GM23338 (cell line): ENCODE results near the gene BTN3A1.
"Not testable (repeated sequence)": the region's sequence is repeated elsewhere in the genome, so short reads cannot be mapped to it uniquely, and the experiment has no call there.

Experiments used
- CTCF ChIP-seq, 2 experiments: fragments of 200-600 bp in 1 of 2; sonication (generic) in 1 of 2; conservative IDR thresholded peaks; 2 replicates each; pipeline versions ENCODE4 v1.5.1 to v1.6.1; 2016 to 2017; ENCODE audit warnings: antibody characterized with exemption in 2 of 2, low read depth in 2 of 2, mild to moderate bottlenecking in 2 of 2, moderate library complexity in 1 of 2
- EZH2 ChIP-seq: fragments of 200-600 bp; sonication (generic); IDR thresholded peaks from one replicate; pipeline ENCODE4 v1.8.0; 2017; ENCODE audit warnings: antibody characterized with exemption, mild to moderate bottlenecking, low read depth; ENCODE audit not compliant: unreplicated experiment
- EZH2phosphoT487 ChIP-seq: fragments of 200-600 bp; sonication (generic); IDR thresholded peaks from one replicate; pipeline ENCODE4 v1.8.1; 2018; ENCODE audit warnings: antibody characterized with exemption; ENCODE audit not compliant: unreplicated experiment
- JUNB ChIP-seq: IDR thresholded peaks from one replicate; pipeline ENCODE4 v1.6.1; 2016; ENCODE audit warnings: antibody characterized with exemption; ENCODE audit not compliant: unreplicated experiment
- NANOG ChIP-seq: IDR thresholded peaks from 2 replicates; pipeline ENCODE4 v1.6.1; 2016; ENCODE audit warnings: antibody characterized with exemption, borderline replicate concordance
- POLR2AphosphoS5 ChIP-seq: IDR thresholded peaks from 2 replicates; pipeline ENCODE4 v1.6.1; 2016; ENCODE audit warnings: antibody characterized with exemption, low read depth
- REST ChIP-seq: IDR thresholded peaks from one replicate; pipeline ENCODE4 v1.6.1; 2018; ENCODE audit warnings: antibody characterized with exemption; ENCODE audit not compliant: unreplicated experiment

GRCh38 chr6:26357543-26357942 is 44.5 kb upstream of the BTN3A1 start:
- not testable (repeated sequence) for TF ChIP-seq CTCF (conservative IDR thresholded peaks at IDR 0.05; ENCODE audit: low read depth in 2 of 2); EZH2; JUNB; POLR2AphosphoS5; REST; EZH2phosphoT487; NANOG
